ENCODE measurements around the gene CELSR3. TPM values are rescaled to one million over a fixed set of nuclear protein-coding genes. Genes with fewer than 3 reads are reported as not detected.
A peak's percentile ranks its signal among the peaks of the same experiment; 100 is the strongest.

Gene CELSR3
- total and polyA plus RNA-seq, 2 of the 4 experiments (the other 2 are of a cell fraction), result 0.18 to 0.63 TPM

- Histone ChIP-seq H3K9me3 (ENCODE audit: control insufficient read depth, insufficient read depth, low read length) (no peaks in the 10 kb centered on the region), H3K36me3 (ENCODE audit: control insufficient read depth, insufficient read depth, low read length) (peaks cover 49% of the 10 kb centered on the region), H2BK5ac (ENCODE audit: low read depth, low read length, poor library complexity, severe bottlenecking) (peak overlapping the region; percentile 40), H3K9ac (ENCODE audit: low read depth, low read length) (no peak overlapping the region), H2AK5ac (ENCODE audit: low read depth, low read length) (peak overlapping the region; percentile 59; the same call in 1 of the 2 replicates), H3K79me1 (ENCODE audit: low read depth in 1 of 2, low read length in 2 of 2) (peaks cover 44 to 85% of the 10 kb centered on the region in 2 experiments), H3K4me1 (ENCODE audit: control insufficient read depth, insufficient read depth, low read length) (peaks cover 42% of the 10 kb centered on the region), H3K18ac (ENCODE audit: low read depth, low read length) (no peak overlapping the region), H3K9me1 (ENCODE audit: insufficient read depth, low read length) (peaks cover 32% of the 10 kb centered on the region), H2AK9ac (replicated peaks; ENCODE audit: low read depth, low read length, poor library complexity) (no peak overlapping the region), H2AFZ (replicated peaks; ENCODE audit: low read length, poor library complexity) (no peak overlapping the region), H3K23ac (ENCODE audit: low read depth, low read length) (no peak overlapping the region), H2BK120ac (ENCODE audit: low read depth, low read length) (no peak overlapping the region), H4K91ac (ENCODE audit: insufficient read depth, low read depth, low read length) (no peak overlapping the region; the same call in 1 of the 2 replicates), H3K27ac (ENCODE audit: insufficient read depth, low read length) (peak overlapping the region; percentile 58; the same call in 1 of the 2 replicates), H3K56ac (ENCODE audit: extremely low read depth, insufficient read depth, low read length) (no peak overlapping the region), H2BK15ac (ENCODE audit: low read depth, low read length) (no peak overlapping the region), H3K4me2 (ENCODE audit: low read depth, low read length) (no peak overlapping the region), H3K4me3 (ENCODE audit: insufficient read depth, low read depth, low read length) (no peak overlapping the region), H4K8ac (ENCODE audit: low read depth in 2 of 2, low read length in 2 of 2) (no peak overlapping the region), H3K27me3 (ENCODE audit: control insufficient read depth, insufficient read depth, low read length) (no peaks in the 10 kb centered on the region), H3K14ac (replicated peaks; ENCODE audit: low read depth, low read length) (no peak overlapping the region), H4K20me1 (ENCODE audit: insufficient read depth, low read length) (peaks cover 48% of the 10 kb centered on the region), H3K4ac (ENCODE audit: low read depth, low read length) (no peak overlapping the region), H4K5ac (ENCODE audit: low read depth, low read length) (no peak overlapping the region), H2BK20ac (ENCODE audit: low read depth, low read length) (no peak overlapping the region)
- no CpG with 5 or more reads among the region's 3 CpGs for WGBS, 2 experiments (ENCODE audit: extremely low coverage in 2 of 2, insufficient read length in 1 of 2)
- TF ChIP-seq BHLHE40 (IDR thresholded peaks at IDR 0.05; ENCODE audit: low read depth, low read length), result no peak
- TF ChIP-seq RFX5 (IDR thresholded peaks at IDR 0.05; ENCODE audit: low read depth, low read length), result no peak
- TF ChIP-seq MAFK (IDR thresholded peaks at IDR 0.05; ENCODE audit: low read depth, low read length), result no peak
- no peak for TF ChIP-seq RAD21 (IDR thresholded peaks at IDR 0.05; ENCODE audit: low read length)
- no peak for TF ChIP-seq CEBPB (IDR thresholded peaks at IDR 0.05; ENCODE audit: low read depth, low read length)
- no peak for TF ChIP-seq NFE2L2 (IDR thresholded peaks at IDR 0.05; ENCODE audit: low read depth, low read length)
- no peak for TF ChIP-seq CTCF (conservative IDR thresholded peaks at IDR 0.05; ENCODE audit: low read depth, low read length)
- TF ChIP-seq POLR2A (IDR thresholded peaks at IDR 0.05; ENCODE audit: low read depth, low read length), result no peak
- TF ChIP-seq SMC3 (IDR thresholded peaks at IDR 0.05; ENCODE audit: low read depth, low read length), result no peak
- TF ChIP-seq ELK1 (IDR thresholded peaks at IDR 0.05; ENCODE audit: borderline replicate concordance, low read depth, low read length), result no peak
- ATAC-seq (ENCODE audit: low read depth) (no peak), DNase-seq (no peak)
- POLR2A ChIA-PET (ENCODE audit: unreplicated experiment), result no interaction called here
- intact Hi-C loops (cut with micrococcal nuclease), result loop anchor here (5.0 kb wide), 1 partner anchor 221 kb away; a partner anchor contains a TSS
- CTCF ChIA-PET, result interaction anchor here (1.1 to 1.3 kb wide), 2 partner anchors 10 to 51 kb away, joined by 3 to 5 read pairs; no protein-coding TSS in a partner anchor
- BruUV-seq (replicated peaks), result no TSS peak
- dilution Hi-C loops (cut with HindIII; ENCODE audit: low sequenced_read_pairs, unreplicated experiment), result no loop called here
- in situ Hi-C loops (cut with MboI; ENCODE audit: low sequenced_read_pairs), result no loop called here
Observed at GRCh38 chr3:48688737-48689075, 26.0 kb upstream of the CELSR3 start.
